HUES6 (cell line): ENCODE results near the gene RBM7.
A peak's percentile ranks its signal among the peaks of the same experiment; 100 is the strongest.

Experiments used
- H3K27ac ChIP-seq: 2 replicates; pipeline ENCODE4 v1.7.0; 2013; ENCODE audit warnings: low read depth, mild to moderate bottlenecking, low read length, inconsistent platforms
- H3K27me3 ChIP-seq: 2 replicates; pipeline ENCODE4 v1.6.1; 2013; ENCODE audit warnings: low read length; ENCODE audit not compliant: control insufficient read depth, insufficient read depth
- H3K36me3 ChIP-seq: 2 replicates; pipeline ENCODE4 v1.6.1; 2013; ENCODE audit warnings: low read length; ENCODE audit not compliant: control insufficient read depth, insufficient read depth
- H3K4me1 ChIP-seq: 2 replicates; pipeline ENCODE4 v1.6.1; 2013; ENCODE audit warnings: low read length; ENCODE audit not compliant: control insufficient read depth, insufficient read depth
- H3K4me3 ChIP-seq: 2 replicates; pipeline ENCODE4 v1.5.1; 2013; ENCODE audit warnings: low read depth, low read length
- H3K9ac ChIP-seq: one replicate; pipeline ENCODE4 v1.6.1; 2013; ENCODE audit warnings: mild to moderate bottlenecking, low read length
- H3K9me3 ChIP-seq: 2 replicates; pipeline ENCODE4 v1.6.1; 2013; ENCODE audit warnings: low read depth, low read length; ENCODE audit not compliant: control insufficient read depth, insufficient read depth

Gene RBM7

GRCh38 chr11:114433376-114433775, 32.9 kb downstream of the RBM7 start:
- no peaks in the 10 kb centered on the region for H3K9me3 ChIP-seq
- no peaks in the 10 kb centered on the region for H3K36me3 ChIP-seq
- H3K27ac ChIP-seq, result no peak overlapping the region
- no peaks in the 10 kb centered on the region for H3K27me3 ChIP-seq
- H3K9ac ChIP-seq, result no peak overlapping the region
- H3K4me3 ChIP-seq, result no peak overlapping the region
- H3K4me1 ChIP-seq, result peaks cover 10% of the 10 kb centered on the region

GRCh38 chr11:114438303-114438702, 37.8 kb downstream of the RBM7 start:
- no peaks in the 10 kb centered on the region for H3K27me3 ChIP-seq
- H3K4me1 ChIP-seq, result peaks cover 30% of the 10 kb centered on the region
- peak overlapping the region; percentile 95 for H3K4me3 ChIP-seq
- H3K27ac ChIP-seq, result no peak overlapping the region
- H3K9me3 ChIP-seq, result no peaks in the 10 kb centered on the region
- H3K9ac ChIP-seq, result no peak overlapping the region
- peaks cover 9% of the 10 kb centered on the region; the same call in 1 of the 2 replicates for H3K36me3 ChIP-seq

- H3K4me3 ChIP-seq, result peak within 1 kb of the TSS; percentile 95
- H3K36me3 ChIP-seq, result peaks cover 20% of the 10 kb centered on the region
- H3K9ac ChIP-seq, result peak within 1 kb of the TSS; percentile 95
- no peaks in the 10 kb centered on the region for H3K9me3 ChIP-seq
- H3K27ac ChIP-seq, result peak within 1 kb of the TSS; percentile 78
- H3K4me1 ChIP-seq, result peaks cover 35% of the 10 kb centered on the region
- no peaks in the 10 kb centered on the region for H3K27me3 ChIP-seq
Measured at GRCh38 chr11:114439229-114440120, 39.0 kb downstream of the RBM7 start, which contains the start of gene REXO2. REXO2 (plus strand) TSS chr11:114439467; CDS start chr11:114439529, 62 bp downstream.

- Histone ChIP-seq H3K4me3 (peak overlapping the region; percentile 95), H3K4me1 (peaks cover 35% of the 10 kb centered on the region), H3K9ac (peak overlapping the region; percentile 95), H3K36me3 (peaks cover 27% of the 10 kb centered on the region), H3K27ac (peak overlapping the region; percentile 78), H3K9me3 (no peaks in the 10 kb centered on the region), H3K27me3 (no peaks in the 10 kb centered on the region)
Measured at GRCh38 chr11:114440121-114440860, 39.8 kb downstream of the RBM7 start.

- H3K4me1 ChIP-seq, result peaks cover 35% of the 10 kb centered on the region
- peaks cover 35% of the 10 kb centered on the region for H3K36me3 ChIP-seq
- H3K9me3 ChIP-seq, result no peaks in the 10 kb centered on the region
- no peaks in the 10 kb centered on the region for H3K27me3 ChIP-seq
- peak overlapping the region; percentile 95 for H3K4me3 ChIP-seq
- no peak overlapping the region; the same call in 1 of the 2 replicates for H3K27ac ChIP-seq
- peak overlapping the region; percentile 35 for H3K9ac ChIP-seq
Measured at GRCh38 chr11:114440971-114441763, 40.7 kb downstream of the RBM7 start.

- H3K4me1 ChIP-seq, result peaks cover 35% of the 10 kb centered on the region
- no peak overlapping the region for H3K9ac ChIP-seq
- peak overlapping the region; percentile 95; the same call in 1 of the 2 replicates for H3K4me3 ChIP-seq
- peaks cover 41% of the 10 kb centered on the region for H3K36me3 ChIP-seq
- H3K9me3 ChIP-seq, result no peaks in the 10 kb centered on the region
- no peak overlapping the region for H3K27ac ChIP-seq
- H3K27me3 ChIP-seq, result no peaks in the 10 kb centered on the region
Measured at GRCh38 chr11:114441921-114442320, 41.5 kb downstream of the RBM7 start.

- no peak overlapping the region for H3K9ac ChIP-seq
- H3K4me1 ChIP-seq, result peaks cover 33% of the 10 kb centered on the region
- H3K27me3 ChIP-seq, result no peaks in the 10 kb centered on the region
- H3K4me3 ChIP-seq, result no peak overlapping the region
- peaks cover 46% of the 10 kb centered on the region for H3K36me3 ChIP-seq
- no peak overlapping the region for H3K27ac ChIP-seq
- H3K9me3 ChIP-seq, result no peaks in the 10 kb centered on the region
Measured at GRCh38 chr11:114442536-114442935, 42.1 kb downstream of the RBM7 start.

- no peak overlapping the region for H3K4me3 ChIP-seq
- no peaks in the 10 kb centered on the region for H3K27me3 ChIP-seq
- H3K27ac ChIP-seq, result no peak overlapping the region
- peaks cover 83% of the 10 kb centered on the region for H3K36me3 ChIP-seq
- H3K9ac ChIP-seq, result no peak overlapping the region
- H3K9me3 ChIP-seq, result no peaks in the 10 kb centered on the region
- peaks cover 4% of the 10 kb centered on the region; the same call in 1 of the 2 replicates for H3K4me1 ChIP-seq
Measured at GRCh38 chr11:114447444-114447843, 47.0 kb downstream of the RBM7 start.

GRCh38 chr11:114447892-114448291, 47.4 kb downstream of the RBM7 start:
- Histone ChIP-seq H3K4me1 (peaks cover 4% of the 10 kb centered on the region; the same call in 1 of the 2 replicates), H3K9me3 (no peaks in the 10 kb centered on the region), H3K27me3 (no peaks in the 10 kb centered on the region), H3K9ac (no peak overlapping the region), H3K27ac (no peak overlapping the region), H3K36me3 (peaks cover 88% of the 10 kb centered on the region), H3K4me3 (no peak overlapping the region)

- H3K4me3 ChIP-seq, result no peak overlapping the region
- no peak overlapping the region for H3K27ac ChIP-seq
- H3K9ac ChIP-seq, result no peak overlapping the region
- no peaks in the 10 kb centered on the region for H3K9me3 ChIP-seq
- no peaks in the 10 kb centered on the region for H3K27me3 ChIP-seq
- peaks cover 93% of the 10 kb centered on the region for H3K36me3 ChIP-seq
- no peaks in the 10 kb centered on the region for H3K4me1 ChIP-seq
Measured at GRCh38 chr11:114448749-114449482, 48.5 kb downstream of the RBM7 start.
